Endothelial cell of umbilical vein (primary cell): ENCODE data around the gene LENG8. TPM values are rescaled to one million over a fixed set of nuclear protein-coding genes. Genes with fewer than 3 reads are reported as not detected.

Experiments used
- BruUV-seq: library from RNA; stranded (reverse); fragments of 400-500 nt; replicated peaks from 2 replicates; lab custom pipeline; 2021; lab: Mats Ljungman, UMichigan
- CTCF ChIA-PET: fragments of 300-600, 350-600 bp; sonication (Branson Sonifier 250); formaldehyde crosslinking; loops from one replicate; lab custom pipeline; 2021; ENCODE audit warnings: antibody characterized with exemption, inconsistent platforms; lab: Charles Lee
- POLR2A ChIA-PET: fragments of 300-600, 350-600 bp; sonication (Branson Sonifier 250); formaldehyde crosslinking; loops from one replicate; lab custom pipeline; 2021; ENCODE audit warnings: antibody characterized with exemption, inconsistent platforms; lab: Charles Lee
- DNase-seq: peaks from one replicate; pipeline ENCODE4 v3.0.0-alpha.2; 2011; ENCODE audit warnings: low read depth, low spot score
- FAIRE-seq: peaks from 2 replicates; lab custom pipeline; 2011; peaks lifted over from hg19 to GRCh38; lab: Jason Lieb, UNC
- H2AFZ ChIP-seq: 2 replicates; pipeline ENCODE4 v1.6.0; 2012; ENCODE audit warnings: low read depth, low read length, control low read depth, inconsistent platforms
- H3K27ac ChIP-seq: 2 replicates; pipeline ENCODE4 v1.5.1; 2011; ENCODE audit warnings: low read depth, mild to moderate bottlenecking, control low read depth, low read length, moderate library complexity; ENCODE audit not compliant: insufficient read depth
- H3K27me3 ChIP-seq, 2 experiments: 2 replicates each; pipeline versions ENCODE4 v1.6.0 to v1.6.1; 2011; ENCODE audit warnings: low read length in 2 of 2, mixed read lengths in 1 of 2; ENCODE audit not compliant: control insufficient read depth in 2 of 2, insufficient read depth in 2 of 2
- H3K36me3 ChIP-seq, 2 experiments: 2 replicates in 1 of 2; 3 replicates in 1 of 2; pipeline ENCODE4 v1.5.1; 2011; ENCODE audit warnings: low read length in 2 of 2, mild to moderate bottlenecking in 1 of 2, moderate library complexity in 1 of 2; ENCODE audit not compliant: control insufficient read depth in 2 of 2, insufficient read depth in 2 of 2; ENCODE audit errors: extremely low read depth in 1 of 2
- H3K4me1 ChIP-seq: 3 replicates; pipeline ENCODE4 v1.5.1; 2011; ENCODE audit warnings: mild to moderate bottlenecking, low read length; ENCODE audit not compliant: control insufficient read depth, insufficient read depth; ENCODE audit errors: extremely low read depth
- H3K4me2 ChIP-seq: 2 replicates; pipeline ENCODE4 v1.6.1; 2011; ENCODE audit warnings: low read length, control low read depth, mixed read lengths; ENCODE audit not compliant: insufficient read depth
- H3K4me3 ChIP-seq, 3 experiments: fragments of 200-600 bp in 1 of 3; sonication (generic), shearing (Covaris generic) in 1 of 3; replicated peaks in 1 of 3; 2 replicates each; pipeline ENCODE4 v1.5.1; 2011 to 2016; ENCODE audit warnings: control low read depth in 3 of 3, low read length in 3 of 3, mild to moderate bottlenecking in 2 of 3, inconsistent platforms in 1 of 3, low read depth in 1 of 3, moderate library complexity in 1 of 3; ENCODE audit not compliant: insufficient read depth in 1 of 3
- H3K79me2 ChIP-seq: 2 replicates; pipeline ENCODE4 v1.6.0; 2012; ENCODE audit warnings: low read length, inconsistent platforms; ENCODE audit not compliant: control insufficient read depth, insufficient read depth
- H3K9ac ChIP-seq: replicated peaks from 2 replicates; pipeline ENCODE3; 2011; ENCODE audit warnings: low read length, control low read depth; ENCODE audit not compliant: insufficient read depth; ENCODE audit errors: extremely low read depth
- H3K9me1 ChIP-seq: replicated peaks from 3 replicates; pipeline ENCODE4 v1.6.0; 2011; ENCODE audit warnings: mild to moderate bottlenecking, low read length; ENCODE audit not compliant: control insufficient read depth, insufficient read depth; ENCODE audit errors: extremely low read depth
- H3K9me3 ChIP-seq: replicated peaks from 2 replicates; pipeline ENCODE4 v1.5.1; 2012; ENCODE audit warnings: low read length, inconsistent platforms; ENCODE audit not compliant: control insufficient read depth, insufficient read depth
- H4K20me1 ChIP-seq: replicated peaks from 2 replicates; pipeline ENCODE3; 2011; ENCODE audit warnings: mild to moderate bottlenecking, low read length; ENCODE audit not compliant: control insufficient read depth, insufficient read depth; ENCODE audit errors: extremely low read depth
- EZH2 ChIP-seq: IDR thresholded peaks from 2 replicates; pipeline ENCODE4 v1.6.1; 2012; ENCODE audit warnings: borderline replicate concordance, low read depth, mild to moderate bottlenecking, moderate library complexity, low read length, inconsistent platforms; ENCODE audit not compliant: severe bottlenecking
- FOS ChIP-seq: IDR thresholded peaks from 2 replicates; pipeline ENCODE4 v1.6.1; 2011; ENCODE audit warnings: mild to moderate bottlenecking, low read length, moderate library complexity, borderline replicate concordance; ENCODE audit not compliant: insufficient read depth
- GATA2 ChIP-seq: IDR thresholded peaks from 2 replicates; pipeline ENCODE4 v1.7.0; 2011; ENCODE audit warnings: low read depth, mild to moderate bottlenecking, moderate library complexity, mixed read lengths, low read length; ENCODE audit not compliant: insufficient read length, insufficient read depth
- JUN ChIP-seq: IDR thresholded peaks from 2 replicates; pipeline ENCODE4 v1.6.1; 2011; ENCODE audit warnings: borderline replicate concordance, low read depth; ENCODE audit not compliant: insufficient read length, insufficient read depth
- MYC ChIP-seq: IDR thresholded peaks from one replicate; pipeline ENCODE4 v1.6.1; 2011; ENCODE audit warnings: mild to moderate bottlenecking, low read depth, low read length
- POLR2A ChIP-seq: IDR thresholded peaks from 2 replicates; pipeline ENCODE4 v1.6.1; 2012; ENCODE audit warnings: low read depth, mild to moderate bottlenecking, control low read depth, low read length
- POLR2AphosphoS5 ChIP-seq: IDR thresholded peaks from 2 replicates; pipeline ENCODE4 v1.6.1; 2012; ENCODE audit warnings: low read depth, mild to moderate bottlenecking, control low read depth, low read length, moderate library complexity; ENCODE audit not compliant: insufficient read depth
- dilution Hi-C: fragments of 300-500 bp; cut with MboI; formaldehyde crosslinking; loops from one replicate; pipeline ENCODE4 v1.15.0; 2019; ENCODE audit warnings: low sequenced_read_pairs; ENCODE audit not compliant: extremely low pct_ligation_motif_present
- intact Hi-C: fragments of 100-400 bp; cut with micrococcal nuclease; formaldehyde crosslinking; loops from one replicate; pipeline ENCODE4 v1.10.0; 2022
- polyA plus RNA-seq, 4 experiments: library from polyadenylated mRNA; depleted of rRNA in 3 of 4; stranded (reverse) in 3 of 4; unstranded in 1 of 4; fragments of >200 nt; gene quantifications; 2 replicates each; pipeline versions ENCODE4 v1.2.1 to v1.2.3, GENCODE V29; 2011 to 2012; ENCODE audit warnings: missing spikeins in 1 of 4
- total RNA-seq: library from RNA; stranded (reverse); gene quantifications from 2 replicates; pipeline ENCODE4 v1.2.3, GENCODE V29; 2021
- TF ChIP-seq, protein P1 (sequence below), 2 donors: IDR thresholded peaks; 1 replicate in 1 of 2; 2 replicates in 1 of 2; pipeline ENCODE4 v1.5.1; 2011; ENCODE audit warnings: low read length in 2 of 2, mild to moderate bottlenecking in 2 of 2, moderate library complexity in 2 of 2, control low read depth in 1 of 2, inconsistent platforms in 1 of 2, low read depth in 1 of 2; ENCODE audit not compliant: insufficient read depth in 1 of 2; ENCODE audit errors: extremely low read depth in 1 of 2
- TF ChIP-seq, protein P2 (sequence below): IDR thresholded peaks from 2 replicates; pipeline ENCODE4 v1.6.1; 2011; ENCODE audit not compliant: insufficient read depth, insufficient read length

Gene LENG8
- total and polyA plus RNA-seq, 2 donors (not counting 3 experiments of a cell fraction or from before 2014, with no cell fraction given) = 130 to 218 TPM

DNA sequence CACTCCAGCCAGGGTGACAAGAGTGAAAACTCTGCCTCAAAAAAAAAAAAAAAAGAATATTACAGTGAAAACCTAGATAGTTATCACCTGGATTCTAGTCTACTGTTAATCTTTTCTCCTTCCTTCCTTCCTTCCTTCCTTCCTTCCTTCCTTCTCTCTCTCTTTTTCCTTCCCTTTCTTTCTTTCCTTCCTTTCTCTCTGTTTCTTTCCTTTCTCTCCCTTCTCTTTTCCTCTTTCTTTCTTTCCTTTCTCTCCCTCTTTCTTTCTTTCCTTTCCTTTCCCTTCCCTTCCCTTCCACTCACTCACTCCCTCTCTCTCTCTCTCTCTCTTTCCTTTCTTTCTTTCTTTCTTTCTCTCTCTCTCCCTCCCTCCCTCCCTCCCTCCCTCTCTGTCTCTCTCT lies 43.4 kb upstream of the LENG8 start:
- Histone ChIP-seq H3K27me3 (no peaks in the 10 kb centered on the region), H3K27ac (no peak overlapping the region), H3K4me1 (no peaks in the 10 kb centered on the region), H3K79me2 (no peaks in the 10 kb centered on the region), H3K4me2 (no peak overlapping the region), H4K20me1 (no peaks in the 10 kb centered on the region), H2AFZ (no peak overlapping the region), H3K36me3 (no peaks in the 10 kb centered on the region), H3K9me3 (no peaks in the 10 kb centered on the region), H3K9ac (no peak overlapping the region), H3K9me1 (no peaks in the 10 kb centered on the region), H3K4me3 (no peak overlapping the region)
- BruUV-seq = no TSS peak
- TF ChIP-seq JUN (no peak), POLR2AphosphoS5 (no peak), GATA2 (no peak), EZH2 (no peak), POLR2A (no peak), MYC (no peak), FOS (no peak)
- TF ChIP-seq, protein P1, sequence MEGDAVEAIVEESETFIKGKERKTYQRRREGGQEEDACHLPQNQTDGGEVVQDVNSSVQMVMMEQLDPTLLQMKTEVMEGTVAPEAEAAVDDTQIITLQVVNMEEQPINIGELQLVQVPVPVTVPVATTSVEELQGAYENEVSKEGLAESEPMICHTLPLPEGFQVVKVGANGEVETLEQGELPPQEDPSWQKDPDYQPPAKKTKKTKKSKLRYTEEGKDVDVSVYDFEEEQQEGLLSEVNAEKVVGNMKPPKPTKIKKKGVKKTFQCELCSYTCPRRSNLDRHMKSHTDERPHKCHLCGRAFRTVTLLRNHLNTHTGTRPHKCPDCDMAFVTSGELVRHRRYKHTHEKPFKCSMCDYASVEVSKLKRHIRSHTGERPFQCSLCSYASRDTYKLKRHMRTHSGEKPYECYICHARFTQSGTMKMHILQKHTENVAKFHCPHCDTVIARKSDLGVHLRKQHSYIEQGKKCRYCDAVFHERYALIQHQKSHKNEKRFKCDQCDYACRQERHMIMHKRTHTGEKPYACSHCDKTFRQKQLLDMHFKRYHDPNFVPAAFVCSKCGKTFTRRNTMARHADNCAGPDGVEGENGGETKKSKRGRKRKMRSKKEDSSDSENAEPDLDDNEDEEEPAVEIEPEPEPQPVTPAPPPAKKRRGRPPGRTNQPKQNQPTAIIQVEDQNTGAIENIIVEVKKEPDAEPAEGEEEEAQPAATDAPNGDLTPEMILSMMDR (IDR thresholded peaks at IDR 0.05; ENCODE audit: extremely low read depth in 1 of 2, insufficient read depth in 1 of 2, low read depth in 1 of 2, low read length in 2 of 2) = no peak
- TF ChIP-seq, protein P2, sequence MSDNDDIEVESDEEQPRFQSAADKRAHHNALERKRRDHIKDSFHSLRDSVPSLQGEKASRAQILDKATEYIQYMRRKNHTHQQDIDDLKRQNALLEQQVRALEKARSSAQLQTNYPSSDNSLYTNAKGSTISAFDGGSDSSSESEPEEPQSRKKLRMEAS = no peak
- FAIRE-seq = no peak
- dilution Hi-C loops (no loop called here), intact Hi-C loops (no loop called here)
- POLR2A ChIA-PET = no interaction called here
- no peak for DNase-seq
- CTCF ChIA-PET = no interaction called here
